ENCODE results near the gene INPP4B.
"Not testable (repeated sequence)": the region's sequence is repeated elsewhere in the genome, so short reads cannot be mapped to it uniquely, and the experiment has no call there.

Gene INPP4B

GRCh38 chr4:142112451-142112850 lies 733.6 kb downstream of the INPP4B start:
- no peak for DNase-seq

GRCh38 chr4:142110136-142110535 lies 736.0 kb downstream of the INPP4B start:
- no peak for DNase-seq

- no peak for DNase-seq
Observed at GRCh38 chr4:142104041-142104440, 742.1 kb downstream of the INPP4B start.

GRCh38 chr4:142101401-142101800 lies 744.7 kb downstream of the INPP4B start:
- DNase-seq, result no peak

GRCh38 chr4:142100941-142101340 lies 745.2 kb downstream of the INPP4B start:
- DNase-seq, result no peak

- no peak for DNase-seq
Observed at GRCh38 chr4:142098900-142099545, 747.1 kb downstream of the INPP4B start.

- no peak for DNase-seq
Observed at GRCh38 chr4:142098380-142098779, 747.7 kb downstream of the INPP4B start.

- DNase-seq, result no peak
Observed at GRCh38 chr4:142097015-142097414, 749.1 kb downstream of the INPP4B start.

GRCh38 chr4:142095886-142096605 lies 750.1 kb downstream of the INPP4B start:
- DNase-seq, result no peak

GRCh38 chr4:142092941-142093340 lies 753.2 kb downstream of the INPP4B start:
- DNase-seq, result no peak

GRCh38 chr4:142091691-142092182 lies 754.4 kb downstream of the INPP4B start:
- no peak for DNase-seq

GRCh38 chr4:142091085-142091513 lies 755.0 kb downstream of the INPP4B start:
- DNase-seq, result no peak

- DNase-seq, result no peak
Observed at GRCh38 chr4:142088906-142089305, 757.2 kb downstream of the INPP4B start.

GRCh38 chr4:142085513-142086292 lies 760.4 kb downstream of the INPP4B start:
- no peak for DNase-seq

- no peak for DNase-seq
Observed at GRCh38 chr4:142083264-142083663, 762.8 kb downstream of the INPP4B start.

- DNase-seq, result no peak
Observed at GRCh38 chr4:142081025-142081424, 765.1 kb downstream of the INPP4B start.

GRCh38 chr4:142079959-142080358 lies 766.1 kb downstream of the INPP4B start:
- DNase-seq, result no peak

- no peak for DNase-seq
Observed at GRCh38 chr4:142077048-142077447, 769.1 kb downstream of the INPP4B start.

- DNase-seq, result not testable (repeated sequence)
Observed at GRCh38 chr4:142068304-142068703, 777.8 kb downstream of the INPP4B start.

GRCh38 chr4:142066562-142066961 lies 779.5 kb downstream of the INPP4B start:
- DNase-seq, result not testable (repeated sequence)

- DNase-seq, result no peak
Observed at GRCh38 chr4:142065086-142065647, 780.9 kb downstream of the INPP4B start.

- no peak for DNase-seq
Observed at GRCh38 chr4:142064181-142064580, 781.9 kb downstream of the INPP4B start.

GRCh38 chr4:142045996-142046395 lies 800.1 kb downstream of the INPP4B start:
- DNase-seq, result no peak
